NCI-H2196 (cell line): ENCODE results near the gene CBLB.
"Not testable (repeated sequence)": the region's sequence is repeated elsewhere in the genome, so short reads cannot be mapped to it uniquely, and the experiment has no call there.

ENCODE experiments used
- DNase-seq: peaks from one replicate; lab custom pipeline; 2025; ENCODE audit not compliant: unreplicated experiment; lab: John Stamatoyannopoulos, UW

The CBLB gene

DNA sequence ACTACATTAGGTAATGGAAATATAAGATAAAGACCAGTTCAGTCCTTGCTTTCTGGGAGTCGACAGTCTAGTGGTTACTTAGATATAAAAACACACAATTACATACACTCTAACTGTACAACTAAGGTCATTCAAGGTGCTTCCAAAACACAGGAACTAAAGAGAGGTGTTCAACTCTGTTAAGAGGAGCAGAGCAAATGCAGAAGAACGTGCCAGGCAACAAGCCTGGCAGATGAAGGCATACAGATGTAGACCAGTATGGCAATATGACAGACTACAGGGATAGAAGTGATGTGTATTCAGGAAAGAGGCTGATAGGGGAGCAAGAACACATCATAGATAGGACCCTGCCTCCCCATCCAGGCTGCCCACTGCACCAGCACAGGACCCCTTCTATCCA, 78.3 kb downstream of the CBLB start:
- DNase-seq: no peak

DNA sequence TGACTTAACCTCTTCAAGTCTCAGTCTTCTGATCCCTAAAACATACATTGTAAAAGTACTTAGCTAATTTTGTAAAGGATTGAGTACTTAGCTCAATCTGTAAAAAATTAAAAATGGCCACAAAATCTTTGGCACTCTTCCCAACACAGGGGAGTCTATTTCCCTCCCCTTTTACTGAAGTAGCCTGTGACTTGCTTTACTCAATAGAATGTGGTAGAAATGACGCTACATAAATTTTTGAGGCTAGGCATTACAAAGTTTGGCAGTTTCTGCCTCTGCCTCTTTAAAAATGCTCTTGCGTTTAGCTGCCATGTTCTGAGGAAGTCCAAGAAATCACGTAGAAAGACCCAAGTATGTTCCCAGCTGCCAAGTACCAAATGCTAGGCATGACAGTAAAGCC, 80.2 kb downstream of the CBLB start:
- DNase-seq: no peak

DNA sequence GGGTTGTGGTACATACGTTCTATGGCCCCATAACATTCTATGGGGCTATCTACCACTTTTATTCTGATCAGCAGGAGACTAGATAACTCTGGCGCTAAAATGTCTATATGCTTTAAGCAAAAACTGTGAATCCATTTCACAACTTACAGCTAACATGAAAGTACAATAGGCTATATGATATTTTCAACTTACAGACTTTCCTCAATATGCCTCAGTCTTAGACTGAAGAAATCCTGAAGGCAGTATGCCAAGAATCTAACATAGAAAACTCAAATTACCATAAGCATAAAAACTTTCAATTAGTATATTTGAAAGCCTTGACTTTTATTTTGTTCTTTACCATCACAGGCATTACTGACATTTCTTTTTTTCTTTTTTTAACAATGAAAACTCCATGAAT, 81.4 kb downstream of the CBLB start:
- DNase-seq: no peak

DNA sequence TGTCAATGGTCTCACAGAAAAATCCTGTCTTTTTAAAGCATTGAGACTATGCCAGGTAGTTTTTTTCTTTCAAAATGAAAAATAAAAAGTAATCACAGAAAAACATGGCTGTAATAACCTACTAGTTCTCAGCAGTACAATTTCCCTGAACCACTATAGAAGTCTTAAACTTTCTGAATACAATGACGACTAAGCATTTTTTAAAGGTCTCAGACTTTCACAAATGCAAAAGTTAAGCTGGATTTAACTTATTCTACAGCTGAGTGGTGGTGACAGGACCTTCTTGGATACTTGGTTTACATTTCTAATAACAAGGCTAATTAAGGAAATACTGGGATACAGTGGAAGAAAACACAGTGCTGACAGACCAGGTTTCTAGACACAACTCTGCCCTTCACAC, 81.8 kb downstream of the CBLB start:
- DNase-seq: no peak

DNA sequence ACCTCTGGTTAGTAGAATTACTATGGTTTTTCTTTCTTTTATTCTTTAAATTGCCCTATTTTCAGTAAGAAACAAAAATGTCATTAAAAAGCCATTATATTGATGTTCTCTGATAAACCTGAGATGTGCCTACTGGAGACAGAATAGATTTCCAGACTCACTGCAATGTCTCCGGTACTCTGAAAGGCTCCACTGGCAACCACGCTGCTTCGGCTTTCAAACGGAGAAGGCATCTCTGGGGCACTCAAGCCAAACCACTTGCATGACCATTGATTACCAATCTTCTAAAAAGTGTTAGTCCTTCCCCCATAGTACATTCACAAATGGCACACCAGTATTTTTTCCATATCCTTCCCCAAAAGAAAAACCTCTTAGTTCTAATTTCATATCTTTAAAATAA, 82.6 kb downstream of the CBLB start:
- no peak for DNase-seq

DNA sequence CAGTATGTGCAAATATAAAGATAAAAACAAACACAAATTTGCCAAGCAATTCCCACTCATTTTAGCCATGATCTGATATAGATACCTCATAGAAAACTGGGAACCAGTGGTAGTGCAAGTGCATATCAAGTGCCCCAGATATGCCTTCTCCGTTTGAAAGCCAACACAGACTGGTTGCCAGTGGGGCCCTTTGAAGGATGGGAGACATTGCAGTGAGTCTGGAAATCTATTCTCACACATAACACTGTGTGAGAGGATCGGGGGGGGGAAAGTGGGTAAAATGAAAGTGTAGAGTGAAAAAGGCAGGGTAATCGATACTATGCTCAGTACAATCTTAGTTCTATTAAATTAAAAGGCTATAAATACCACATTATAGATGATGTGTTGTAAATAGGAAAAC, 83.0 kb downstream of the CBLB start:
- no peak for DNase-seq

DNA sequence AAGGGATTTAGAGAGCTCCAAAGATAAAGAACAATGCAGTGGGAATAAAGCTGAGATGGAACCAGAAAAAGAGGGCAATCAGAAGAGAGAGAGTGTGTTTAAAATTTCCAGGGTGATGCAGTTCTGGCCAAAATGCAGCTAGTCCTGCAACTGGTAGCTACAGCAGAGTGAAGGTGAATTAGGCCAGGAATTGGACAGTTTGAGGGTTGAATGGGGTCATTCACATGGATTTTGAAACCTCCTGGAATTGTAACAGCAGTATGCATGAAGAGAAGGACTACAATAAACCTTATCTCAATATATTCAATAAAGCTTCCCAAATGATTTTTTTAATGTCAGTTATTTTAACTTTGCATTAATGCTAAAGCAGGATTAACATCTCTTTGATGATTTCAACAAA, 85.2 kb downstream of the CBLB start:
- DNase-seq: no peak

DNA sequence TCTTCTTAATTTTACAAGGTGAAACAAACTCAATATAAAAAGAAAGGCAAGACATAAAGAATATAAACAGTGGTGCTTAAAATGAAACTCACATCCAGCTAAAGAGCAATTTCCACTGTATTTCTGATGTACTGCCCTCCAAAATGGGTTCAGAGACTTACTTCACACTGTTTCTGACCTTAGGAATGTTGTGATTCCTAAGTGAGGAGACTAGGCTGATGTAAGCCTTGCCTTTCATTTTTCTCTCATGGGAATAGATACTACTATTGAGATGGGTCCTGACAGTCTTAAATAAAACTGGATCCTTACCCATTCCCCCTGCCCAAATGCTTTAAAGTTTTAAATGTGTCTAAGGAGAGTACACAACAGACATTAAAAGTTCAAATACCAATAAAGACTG, 86.9 kb downstream of the CBLB start:
- DNase-seq: no peak

DNA sequence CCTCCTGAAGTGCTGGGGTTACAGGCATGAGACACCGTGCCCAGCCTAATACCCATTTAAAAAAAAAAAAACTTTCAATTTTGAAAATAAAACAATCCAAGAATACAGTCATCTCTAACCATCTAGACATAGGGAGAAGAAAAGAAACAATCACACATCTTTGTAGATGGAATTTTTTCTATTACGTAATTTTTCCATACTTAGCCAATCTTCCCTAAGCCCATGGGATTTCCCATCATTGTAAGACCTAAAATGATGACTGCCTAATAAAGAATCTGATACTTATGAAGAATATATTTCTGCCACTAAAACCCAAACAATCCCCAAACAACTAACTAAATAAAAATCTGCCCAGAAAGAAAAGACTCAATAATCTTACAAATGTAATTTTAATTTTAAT, 88.7 kb downstream of the CBLB start:
- DNase-seq: no peak

DNA sequence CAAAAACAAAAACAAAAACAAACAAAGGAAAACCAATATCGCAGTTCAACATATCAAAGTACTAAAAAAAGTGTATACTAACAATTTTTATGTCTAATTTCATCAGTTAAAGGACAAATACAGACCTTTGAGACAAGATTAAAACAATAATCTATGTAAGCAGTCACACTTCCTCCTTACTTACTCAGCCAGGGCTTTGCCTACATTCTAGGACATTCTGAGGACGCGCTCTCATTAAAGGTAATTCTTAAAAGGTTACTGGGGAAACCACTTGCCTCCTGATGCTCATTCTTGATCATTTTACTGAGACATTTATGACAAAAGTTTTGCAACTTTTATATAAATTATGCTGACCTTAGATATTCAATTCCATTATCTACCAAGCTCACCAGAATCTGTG, 93.4 kb downstream of the CBLB start:
- DNase-seq: no peak

DNA sequence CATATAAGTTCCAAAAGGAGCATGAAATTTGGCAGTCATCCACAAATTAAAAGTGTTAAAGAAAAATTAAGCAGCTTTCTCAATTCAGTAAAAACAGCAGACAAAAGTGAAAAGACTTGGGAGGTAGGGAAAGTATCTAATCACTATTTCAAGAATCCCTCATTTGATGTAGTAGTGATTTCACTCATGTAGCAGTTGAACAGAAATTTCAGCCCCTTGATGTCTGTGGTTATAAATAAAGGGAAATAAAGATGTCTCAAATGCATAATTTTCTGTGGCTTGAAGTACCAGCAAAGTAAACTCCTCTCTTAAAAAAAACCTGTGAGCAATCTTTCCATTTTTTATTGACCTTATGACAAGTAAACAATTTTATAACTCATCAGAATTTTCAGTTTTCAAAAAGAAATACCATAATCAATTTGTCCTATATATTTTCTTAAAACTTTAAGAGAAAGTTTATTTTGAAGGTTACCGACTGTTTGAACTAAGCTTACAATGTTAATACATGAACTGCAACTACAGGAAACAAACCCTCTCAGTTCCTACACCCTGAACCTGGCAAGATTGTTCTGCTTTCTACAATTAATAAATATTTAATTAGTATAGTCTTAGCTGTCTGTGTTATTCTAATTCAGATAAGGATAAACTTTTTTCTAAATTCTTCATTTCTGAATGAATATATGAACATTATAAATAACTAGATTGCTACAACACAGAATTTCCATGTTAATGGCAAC, 94.2 kb downstream of the CBLB start:
- no peak for DNase-seq

DNA sequence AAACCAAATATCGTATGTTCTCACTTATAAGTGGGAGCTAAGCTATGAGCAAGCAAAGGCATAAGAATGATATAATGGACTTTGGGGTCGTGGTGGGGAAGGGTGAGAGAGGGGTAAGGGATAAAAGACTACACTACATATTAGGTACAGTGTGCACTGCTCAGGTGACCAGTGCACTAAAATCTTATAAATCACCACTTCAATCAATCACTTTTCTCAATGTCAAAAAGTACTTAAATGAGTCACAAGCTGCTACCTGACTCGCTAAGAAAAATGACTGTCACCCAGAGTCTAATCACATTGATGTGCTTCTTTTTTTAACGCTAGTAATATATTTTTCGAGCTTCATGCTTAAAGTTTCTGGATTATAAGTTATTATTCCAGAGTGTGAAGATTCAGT, 95.5 kb downstream of the CBLB start:
- no peak for DNase-seq

DNA sequence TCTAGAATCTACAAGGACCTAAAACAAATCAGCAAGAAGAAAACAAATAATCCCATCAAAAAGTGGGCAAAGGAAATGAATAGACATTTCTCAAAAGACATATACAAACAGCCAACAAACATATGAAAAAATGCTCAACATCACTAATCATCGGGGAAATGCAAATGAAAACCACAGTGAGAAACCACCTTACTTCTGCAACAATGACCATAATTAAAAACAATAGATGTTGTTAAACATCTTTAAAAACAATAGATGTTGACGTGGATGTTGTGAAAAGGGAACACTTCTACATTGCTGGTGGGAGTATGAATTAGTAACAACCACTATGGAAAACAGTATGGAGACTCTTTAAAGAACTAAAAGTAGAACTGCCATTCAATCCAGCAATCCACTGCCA, 96.2 kb downstream of the CBLB start:
- no peak for DNase-seq

DNA sequence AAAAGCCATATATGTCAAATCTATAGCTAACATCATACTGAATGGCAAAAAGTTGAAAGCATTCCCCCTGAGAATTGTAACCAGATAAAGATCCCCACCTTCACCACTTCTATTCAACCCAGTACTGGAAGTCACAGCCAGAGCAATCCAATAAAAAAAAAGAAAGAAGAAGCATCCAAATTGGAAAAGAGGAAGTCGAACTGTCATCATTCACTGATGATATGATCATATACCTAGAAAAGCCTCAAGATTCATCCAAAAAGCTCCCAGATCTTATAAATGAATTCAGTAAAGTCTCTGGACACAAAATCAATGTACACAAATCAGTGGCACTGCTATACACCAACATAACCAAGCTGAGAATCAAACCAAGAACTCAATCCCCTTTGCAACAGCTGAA, 97.4 kb downstream of the CBLB start:
- no peak for DNase-seq

DNA sequence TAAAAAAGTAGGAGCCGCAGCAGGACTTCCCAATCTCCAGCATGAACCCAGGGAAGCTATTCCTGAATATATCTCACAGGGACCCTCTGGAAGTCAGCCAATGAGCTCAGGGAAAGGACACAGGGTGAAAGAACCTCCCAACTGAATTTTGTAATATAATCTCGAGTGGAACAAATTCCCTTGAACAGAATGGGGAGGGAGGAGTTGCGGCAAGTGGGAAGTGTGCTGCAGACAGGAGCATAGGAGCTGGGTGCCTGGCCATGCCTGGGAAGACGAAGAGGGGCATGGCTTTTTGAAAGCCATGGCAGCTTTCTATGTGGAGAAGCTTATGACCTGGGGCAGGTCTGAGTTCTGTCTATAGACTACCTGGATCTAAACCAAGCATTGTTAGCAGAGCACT, 98.4 kb downstream of the CBLB start:
- DNase-seq: no peak

DNA sequence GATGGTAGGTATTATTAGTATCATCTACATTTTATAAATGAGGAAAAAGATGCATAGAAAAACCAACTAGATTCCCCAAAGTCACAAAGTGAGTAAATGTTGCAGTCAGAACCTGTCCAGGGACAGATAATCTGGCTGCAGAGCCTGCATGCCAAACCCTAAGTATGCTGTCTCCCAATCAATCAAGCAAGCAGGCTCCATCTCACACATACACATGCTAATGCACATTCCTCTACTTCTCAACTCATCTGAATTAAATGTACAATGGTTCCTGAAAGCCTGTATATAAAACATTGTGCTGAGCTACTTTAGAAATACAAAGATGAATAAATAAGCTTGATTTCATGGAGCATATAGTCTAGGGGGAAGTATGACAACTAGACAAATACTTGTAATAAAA, 101.0 kb downstream of the CBLB start:
- DNase-seq: no peak

DNA sequence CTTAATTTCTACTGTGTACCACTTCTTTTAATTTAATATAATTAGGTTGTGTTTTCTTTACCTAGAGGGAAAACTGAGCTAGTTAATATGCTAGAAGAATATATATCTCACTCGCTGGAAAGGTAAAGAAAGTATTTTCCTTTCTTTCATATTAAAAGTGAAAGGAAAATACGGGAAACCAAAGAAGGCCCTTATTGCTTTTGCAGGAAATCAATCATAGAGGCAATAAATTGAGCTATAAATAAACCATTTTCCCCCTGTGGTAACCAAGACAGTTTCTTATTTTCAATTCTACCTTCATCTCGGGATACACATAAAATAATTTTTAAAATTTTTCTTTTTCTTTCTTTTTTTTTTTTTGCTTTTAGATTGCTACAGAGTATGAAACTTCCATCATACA, 101.6 kb downstream of the CBLB start:
- no peak for DNase-seq

DNA sequence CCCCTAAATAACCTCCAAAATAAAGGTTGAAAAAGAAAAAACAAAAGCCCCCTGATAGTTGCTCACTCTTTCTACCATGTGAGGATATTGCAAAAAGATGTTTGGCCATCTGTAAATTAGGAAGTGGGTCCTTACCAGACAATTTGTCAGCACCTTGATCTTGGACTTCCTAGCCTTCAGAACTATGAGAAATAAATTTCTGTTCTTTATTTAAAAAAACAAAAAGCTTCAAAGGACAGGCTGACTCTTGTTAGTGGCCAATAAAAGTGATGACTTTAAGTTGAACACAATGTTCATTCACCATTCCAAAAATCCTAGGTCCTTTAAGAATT, 103.5 kb downstream of the CBLB start:
- no peak for DNase-seq

DNA sequence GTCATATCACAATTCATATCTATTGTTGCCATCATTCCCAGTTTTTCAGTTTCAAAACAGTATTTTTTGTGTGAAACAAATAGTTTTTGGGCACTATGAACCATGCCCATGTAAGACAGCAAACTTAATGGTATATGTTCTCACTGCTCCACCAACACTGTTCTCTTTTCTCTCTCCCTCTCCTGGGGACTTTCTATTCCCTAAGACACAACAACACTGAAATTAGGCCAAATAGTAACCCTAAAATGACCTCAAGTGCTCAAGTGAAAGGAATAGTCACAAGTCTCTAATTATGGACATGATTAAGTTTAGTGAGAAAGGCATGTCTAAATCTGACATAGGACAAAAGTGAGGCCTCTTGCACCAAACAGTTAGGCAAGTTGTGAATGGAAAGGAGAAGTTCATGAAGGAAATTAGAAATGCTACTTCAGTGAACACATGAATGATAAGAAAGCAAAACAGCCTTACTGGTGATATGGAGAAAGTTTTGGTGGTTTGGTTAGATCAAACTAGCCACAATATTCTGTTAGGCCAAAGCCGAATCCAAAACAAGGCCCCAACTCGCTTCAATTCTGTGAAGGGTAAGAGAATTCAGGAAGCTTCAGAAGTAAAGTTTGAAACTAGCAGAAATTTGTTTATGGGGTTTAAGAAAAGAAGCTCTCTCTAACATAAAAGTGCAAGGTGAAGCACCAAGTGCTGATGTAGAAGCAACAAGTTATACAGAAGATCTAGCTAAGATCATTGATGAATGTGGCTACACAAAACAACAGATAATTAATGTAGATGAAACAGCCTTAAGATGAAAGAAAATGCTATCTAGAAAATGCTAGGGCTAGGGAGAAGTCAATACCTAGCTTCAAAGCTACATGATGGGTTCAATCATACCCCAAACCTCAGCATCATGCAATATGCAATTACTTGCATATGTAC, 104.2 kb downstream of the CBLB start:
- no peak for DNase-seq

DNA sequence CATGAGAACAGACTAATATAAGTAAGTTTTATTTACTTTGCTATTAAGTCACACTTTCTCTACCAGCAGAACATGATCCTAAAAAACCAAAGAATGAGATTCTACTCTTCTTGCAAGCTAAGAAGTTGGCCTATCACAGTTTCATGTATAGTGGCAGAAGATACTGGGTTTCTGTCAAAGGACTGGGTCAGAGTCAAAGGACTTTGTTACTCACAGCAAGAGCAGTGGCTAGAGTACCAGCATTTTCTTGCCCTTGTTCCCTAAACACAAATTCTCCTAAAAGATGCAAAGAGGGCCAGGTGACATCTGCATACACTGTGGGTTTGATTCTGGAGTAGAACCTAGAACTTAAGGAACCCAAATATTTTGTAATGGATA, 105.2 kb downstream of the CBLB start:
- DNase-seq: no peak

DNA sequence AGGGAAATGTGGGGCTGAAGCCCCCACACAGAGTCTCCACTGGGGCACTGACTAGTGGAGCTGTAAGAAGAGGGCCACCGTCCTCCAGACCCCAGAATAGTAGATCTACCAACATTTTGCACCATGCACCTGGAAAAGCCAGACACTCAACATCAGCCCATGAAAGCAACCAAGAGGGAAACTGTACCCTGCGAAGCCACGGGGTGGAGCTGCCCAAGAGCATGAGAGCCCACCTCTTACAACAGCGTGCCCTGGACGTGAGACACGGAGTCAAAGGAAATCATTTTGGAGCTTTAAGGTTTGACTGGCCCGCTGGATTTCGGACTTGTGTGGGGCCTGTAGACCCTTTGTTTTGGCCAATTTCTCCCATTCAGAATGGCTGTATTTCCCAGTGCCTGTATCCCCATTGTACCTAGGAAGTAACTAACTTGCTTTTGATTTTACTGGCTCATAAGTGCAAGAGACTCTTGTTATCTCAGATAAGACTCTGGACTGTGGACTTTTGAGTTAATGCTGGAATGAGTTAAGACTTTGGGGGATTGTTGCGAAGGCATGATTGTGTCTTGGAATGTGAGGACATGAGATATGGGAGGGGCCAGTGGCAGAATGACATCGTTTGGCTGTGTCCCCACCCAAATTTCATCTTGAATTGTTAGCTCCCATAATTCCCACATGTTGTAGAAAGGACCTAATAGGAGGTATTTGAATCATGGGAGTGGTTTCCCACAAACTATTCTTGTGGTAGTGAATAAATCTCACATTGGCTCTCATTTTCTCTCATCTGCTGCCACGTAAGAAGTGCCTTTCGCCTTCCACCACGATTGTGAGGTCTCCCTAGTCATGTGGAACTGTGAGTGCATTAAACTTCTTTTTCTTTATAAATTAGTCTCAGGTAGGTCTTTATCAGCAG, 105.8 kb downstream of the CBLB start:
- no peak for DNase-seq

DNA sequence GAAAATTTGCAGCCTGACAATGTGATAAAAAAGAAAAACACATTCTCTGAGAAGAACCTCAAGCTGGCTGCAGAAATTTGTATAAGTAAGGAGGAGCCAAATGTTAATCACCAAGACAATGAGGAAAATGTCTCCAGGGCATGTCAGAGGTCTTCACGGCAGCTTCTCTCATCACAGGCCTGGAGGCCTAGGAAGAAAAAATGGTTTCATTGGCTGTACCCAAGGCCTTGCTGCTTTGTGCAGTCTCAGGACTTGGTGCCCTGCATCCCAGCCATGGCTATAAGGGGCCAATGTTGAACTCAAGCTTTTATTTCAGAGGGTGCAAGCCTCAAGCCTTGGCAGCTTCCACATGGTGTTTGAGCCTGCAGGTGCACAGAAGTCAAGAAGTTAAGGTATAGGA, 106.6 kb downstream of the CBLB start:
- DNase-seq: not testable (repeated sequence)
